SK-MEL-5 (cell line): ENCODE data around the gene FAM170A. TPM values are rescaled to one million over a fixed set of nuclear protein-coding genes. Genes with fewer than 3 reads are reported as not detected.

Experiments used
- DNase-seq: peaks from one replicate; pipeline ENCODE4 v3.0.0-alpha.2; 2016; ENCODE audit warnings: low read depth, low spot score
- in situ Hi-C: cut with HindIII; loops from 2 replicates; pipeline ENCODE4 v1.10.0; 2016; ENCODE audit warnings: low sequenced_read_pairs, high pct_unique_total_duplicates, low pct_unique_long_range_greater_than_20kb
- polyA plus RNA-seq, 2 experiments: library from polyadenylated mRNA; depleted of rRNA; stranded (reverse); fragments of >200 nt; gene quantifications; 2 replicates each; pipeline ENCODE4 v1.2.3, GENCODE V29; 2015
- total RNA-seq: library from RNA; depleted of rRNA; stranded (reverse); fragments of >200 nt; shearing (Covaris generic); gene quantifications from 2 replicates; pipeline ENCODE4 v1.2.3, GENCODE V29; 2014; rRNA removed

Gene FAM170A
- total RNA-seq = not detected in 2 replicates
- polyA plus RNA-seq (2015; cell fraction: cytosol; rRNA removed) = not detected in 2 replicates
- not detected in 2 replicates for polyA plus RNA-seq (2015; cell fraction: nucleus; rRNA removed)

DNA sequence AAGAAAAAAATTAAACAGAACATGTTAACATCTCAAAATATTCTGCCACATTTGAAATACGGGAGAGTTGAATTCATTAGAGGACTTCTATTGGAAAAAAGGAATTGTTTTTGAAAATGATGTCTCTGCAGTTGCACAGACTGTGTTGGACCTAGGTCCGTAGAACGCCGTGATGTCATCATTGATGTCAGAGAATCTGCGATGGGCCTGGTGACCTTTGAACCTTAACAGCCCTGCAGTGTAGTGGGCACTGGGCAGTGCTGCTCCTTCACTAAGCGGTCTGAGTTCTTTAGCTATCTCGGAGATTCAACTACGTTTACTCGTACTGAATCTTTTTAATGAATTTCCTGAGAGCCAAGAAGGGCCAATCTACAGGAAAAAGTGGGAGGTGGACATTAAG lies at the start of gene FAM170A:
Gene FAM170A (plus strand): TSS at position 220 of the 400 bp plus-strand sequence. CDS start 211 bp downstream, outside the sequence.
- DNase-seq = no peak
- in situ Hi-C loops = no loop called here

- peak; percentile 15 for DNase-seq
- in situ Hi-C loops = no loop called here
Observed at GRCh38 chr5:119582987-119583386, 46.4 kb upstream of the FAM170A start.

- in situ Hi-C loops = no loop called here
- DNase-seq = no peak
Observed at GRCh38 chr5:119583684-119584083, 45.7 kb upstream of the FAM170A start.

GRCh38 chr5:119596046-119596445 lies 33.3 kb upstream of the FAM170A start:
- in situ Hi-C loops = no loop called here

GRCh38 chr5:119597728-119598298 lies 31.5 kb upstream of the FAM170A start:
- no peak for DNase-seq
- in situ Hi-C loops = no loop called here

More at GRCh38 chr5:119596046-119596445, 33.3 kb upstream of the FAM170A start:
- DNase-seq = no peak

- no peak for DNase-seq
- in situ Hi-C loops = no loop called here
Observed at GRCh38 chr5:119613937-119614336, 15.4 kb upstream of the FAM170A start.

GRCh38 chr5:119614838-119615237 lies 14.5 kb upstream of the FAM170A start:
- in situ Hi-C loops = no loop called here
- DNase-seq = no peak

DNA sequence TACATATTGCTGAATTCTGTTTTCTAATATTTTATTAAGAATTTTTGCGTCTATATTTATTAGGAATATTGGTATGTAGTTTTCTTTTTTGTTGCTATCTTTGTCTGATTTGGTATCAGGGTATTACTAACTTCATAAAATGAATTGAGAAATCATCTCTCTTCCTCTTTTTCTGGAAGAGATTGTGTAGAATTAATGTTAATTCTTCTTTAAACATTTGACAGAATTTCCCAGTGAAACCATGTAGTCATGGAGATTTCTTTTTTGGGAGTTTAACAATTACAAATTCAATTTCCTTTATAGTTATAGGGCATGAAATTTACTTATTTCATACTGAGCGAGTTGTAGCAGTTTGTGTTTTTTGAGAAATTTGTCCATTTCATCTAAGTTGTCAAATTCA lies 3.3 kb upstream of the FAM170A start:
- DNase-seq = no peak
- in situ Hi-C loops = no loop called here

- in situ Hi-C loops = no loop called here
- DNase-seq = no peak
Observed at GRCh38 chr5:119630752-119631440, 1.5 kb downstream of the FAM170A start.

DNA sequence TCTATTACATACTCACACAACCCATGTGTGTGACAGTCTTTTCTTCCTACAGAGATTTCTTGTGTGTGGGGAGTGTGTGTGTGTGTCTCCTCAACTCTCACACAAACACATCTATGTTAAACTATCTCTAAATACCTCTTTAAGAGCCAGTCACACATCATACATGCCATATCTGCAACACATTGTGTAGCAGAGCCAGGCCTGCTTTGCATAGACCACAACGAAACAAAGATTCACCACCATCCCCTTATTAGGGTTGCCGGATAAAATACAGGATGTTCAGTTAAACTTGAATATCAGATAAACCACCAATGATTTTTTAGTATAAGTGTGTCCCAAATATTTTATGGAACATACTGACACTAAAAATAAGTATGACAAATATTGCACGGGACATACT lies 2.3 kb downstream of the FAM170A start:
- in situ Hi-C loops = no loop called here
- DNase-seq = no peak

- in situ Hi-C loops = no loop called here
- DNase-seq = no peak
Observed at GRCh38 chr5:119651486-119651885, 22.1 kb downstream of the FAM170A start.

- DNase-seq = no peak
- in situ Hi-C loops = no loop called here
Observed at GRCh38 chr5:119655061-119655460, 25.7 kb downstream of the FAM170A start.

GRCh38 chr5:119656023-119656422 lies 26.7 kb downstream of the FAM170A start:
- no peak for DNase-seq
- in situ Hi-C loops = no loop called here

DNA sequence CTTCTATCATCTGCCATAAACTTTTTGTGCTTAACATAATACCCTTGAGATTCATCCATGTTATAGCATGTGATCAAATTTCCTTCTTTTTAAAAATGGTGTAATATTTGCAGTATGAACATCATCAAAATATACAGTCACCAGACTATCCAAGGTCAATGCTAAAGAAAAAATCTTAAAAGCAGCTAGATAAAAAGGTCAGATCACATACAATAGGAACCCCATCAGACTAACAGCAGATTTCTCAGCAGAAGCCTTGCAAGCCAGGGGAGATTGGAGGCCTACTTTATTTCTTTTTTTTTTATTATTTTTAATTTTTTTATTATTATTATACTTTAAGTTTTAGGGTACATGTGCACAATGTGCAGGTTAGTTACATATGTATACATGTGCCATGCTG lies 37.2 kb downstream of the FAM170A start:
- in situ Hi-C loops = no loop called here
- DNase-seq = no peak

DNA sequence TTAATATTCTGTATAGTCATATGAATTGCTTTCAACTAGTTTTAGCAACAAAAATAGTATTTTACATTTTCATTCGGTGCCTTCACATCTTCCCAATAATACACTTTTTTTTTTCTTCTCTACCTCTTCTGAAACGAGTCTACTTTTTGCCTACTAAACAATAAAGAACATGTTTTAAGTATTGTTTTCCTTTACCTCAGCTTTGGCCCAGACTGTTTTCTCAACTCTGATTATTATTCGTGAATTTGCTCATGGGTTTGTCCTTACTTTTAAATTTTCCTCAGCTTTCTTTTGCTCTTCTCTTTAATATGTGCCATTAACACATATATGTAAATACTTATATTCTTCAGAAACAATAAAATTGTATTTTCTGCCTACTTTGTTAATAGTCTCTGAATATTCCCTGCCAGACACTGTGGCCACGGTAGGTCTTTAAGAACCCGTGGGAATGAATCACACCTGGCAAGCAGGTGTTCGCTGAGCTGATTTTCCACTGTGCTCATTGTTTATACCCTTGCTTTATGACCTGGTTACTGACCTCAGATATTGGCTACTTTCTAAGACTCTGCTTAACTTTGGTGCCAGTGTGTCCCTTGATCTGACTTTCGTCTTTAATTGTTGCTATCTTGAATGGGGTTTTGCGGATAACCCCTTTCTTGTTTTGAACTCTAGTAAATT lies 49.1 kb downstream of the FAM170A start:
- in situ Hi-C loops = no loop called here

DNA sequence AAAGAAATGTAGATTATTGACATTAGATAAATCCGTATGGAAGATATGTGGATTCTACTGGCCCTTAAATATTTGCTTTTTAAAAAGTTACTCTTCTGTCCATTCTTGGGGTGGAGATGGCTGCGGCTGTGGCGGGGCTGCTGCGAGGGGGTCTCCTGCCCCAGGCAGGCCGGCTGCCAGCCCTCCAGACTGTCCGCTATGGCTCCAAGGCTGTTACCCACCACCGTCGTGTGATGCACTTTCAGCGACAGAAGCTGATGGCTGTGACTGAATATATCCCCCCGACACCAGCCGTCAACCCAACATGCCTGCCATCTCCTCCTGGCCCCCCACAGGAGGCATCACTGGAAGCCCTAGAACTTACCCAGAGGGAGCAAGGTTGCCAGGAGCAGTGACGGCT lies 50.7 kb downstream of the FAM170A start:
- DNase-seq = no peak
- in situ Hi-C loops = no loop called here

More for the DNA sequence above, 49.1 kb downstream of the FAM170A start:
- no peak for DNase-seq

GRCh38 chr5:119681734-119682133 lies 52.4 kb downstream of the FAM170A start:
- DNase-seq = no peak
- in situ Hi-C loops = no loop called here

DNA sequence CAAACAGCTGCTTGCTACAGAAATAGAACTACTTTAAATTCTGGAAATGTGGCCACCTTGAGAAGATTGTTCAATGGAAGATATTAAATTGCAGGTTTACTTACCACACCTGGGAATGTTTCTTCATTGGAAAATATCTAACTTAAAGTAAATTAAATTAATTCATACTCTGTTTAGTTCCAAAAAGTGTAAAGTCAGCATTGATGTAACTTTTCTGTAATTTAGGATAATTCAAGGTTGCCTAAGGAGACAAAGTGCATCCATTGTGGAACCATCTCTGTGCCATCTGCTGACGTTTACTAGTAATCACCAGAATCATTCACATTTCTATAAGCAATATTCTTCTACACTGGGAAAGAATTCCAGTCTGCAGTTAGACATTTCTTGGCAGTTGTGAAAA lies 53.0 kb downstream of the FAM170A start:
- no peak for DNase-seq
- in situ Hi-C loops = no loop called here
